ENCODE data around the gene YIPF4. TPM values are rescaled to one million over a fixed set of nuclear protein-coding genes. Genes with fewer than 3 reads are reported as not detected.
"Not testable (repeated sequence)": the region's sequence is repeated elsewhere in the genome, so short reads cannot be mapped to it uniquely, and the experiment has no call there.

YIPF4 gene
- total RNA-seq, 1 donor from 2014 or later = 39.4 TPM

GRCh38 chr2:32358111-32358482 is 80.4 kb downstream of the YIPF4 start:
- DNase-seq (ENCODE audit: low spot score) = no peak
- intact Hi-C loops (cut with micrococcal nuclease) = loop anchor here (10.0 kb wide), 2 partner anchors 403 to 1237 kb away; partner anchors contain the start of gene FAM98A

GRCh38 chr2:32360416-32360815 is 82.7 kb downstream of the YIPF4 start:
- Mint-ChIP-seq H3K4me1 (ENCODE audit: low read depth) (peaks cover 57% of the 10 kb centered on the region), H3K27ac (no peak overlapping the region), H3K9me3 (no peaks in the 10 kb centered on the region), H3K4me3 (no peak overlapping the region), H3K36me3 (ENCODE audit: low read depth) (peaks cover 23% of the 10 kb centered on the region), H3K27me3 (ENCODE audit: insufficient read depth) (no peaks in the 10 kb centered on the region)
- no peak for DNase-seq (ENCODE audit: low spot score)
- intact Hi-C loops (cut with micrococcal nuclease) = no loop called here

More at GRCh38 chr2:32358111-32358482, 80.4 kb downstream of the YIPF4 start:
- Mint-ChIP-seq H3K4me3 (peak overlapping the region; percentile 89), H3K4me1 (ENCODE audit: low read depth) (peaks cover 40% of the 10 kb centered on the region), H3K36me3 (ENCODE audit: low read depth) (peaks cover 20% of the 10 kb centered on the region), H3K27me3 (ENCODE audit: insufficient read depth) (no peaks in the 10 kb centered on the region), H3K9me3 (no peaks in the 10 kb centered on the region), H3K27ac (peak overlapping the region; percentile 96)

- H3K9me3 Mint-ChIP-seq; DNase-seq (ENCODE audit: low spot score); intact Hi-C loops (cut with micrococcal nuclease); H3K4me3 Mint-ChIP-seq; H3K27ac Mint-ChIP-seq; H3K27me3 Mint-ChIP-seq (ENCODE audit: insufficient read depth): not testable (repeated sequence)
- Mint-ChIP-seq H3K36me3 (ENCODE audit: low read depth) (peaks cover 26% of the 10 kb centered on the region), H3K4me1 (ENCODE audit: low read depth) (peaks cover 51% of the 10 kb centered on the region)
Measured at GRCh38 chr2:32362997-32363396, 85.3 kb downstream of the YIPF4 start.

GRCh38 chr2:32363597-32363996 is 85.9 kb downstream of the YIPF4 start:
- no peaks in the 10 kb centered on the region for H3K9me3 Mint-ChIP-seq
- H3K36me3 Mint-ChIP-seq (ENCODE audit: low read depth) = peaks cover 20% of the 10 kb centered on the region
- intact Hi-C loops (cut with micrococcal nuclease) = no loop called here
- H3K27ac Mint-ChIP-seq = no peak overlapping the region
- H3K4me1 Mint-ChIP-seq (ENCODE audit: low read depth) = peaks cover 45% of the 10 kb centered on the region
- H3K27me3 Mint-ChIP-seq (ENCODE audit: insufficient read depth) = no peaks in the 10 kb centered on the region
- DNase-seq (ENCODE audit: low spot score) = no peak
- no peak overlapping the region for H3K4me3 Mint-ChIP-seq

- H3K27me3 Mint-ChIP-seq (ENCODE audit: insufficient read depth); DNase-seq (ENCODE audit: low spot score); H3K4me3 Mint-ChIP-seq; H3K9me3 Mint-ChIP-seq; intact Hi-C loops (cut with micrococcal nuclease); H3K27ac Mint-ChIP-seq: not testable (repeated sequence)
- H3K36me3 Mint-ChIP-seq (ENCODE audit: low read depth) = peaks cover 15% of the 10 kb centered on the region
- peaks cover 38% of the 10 kb centered on the region for H3K4me1 Mint-ChIP-seq (ENCODE audit: low read depth)
Measured at GRCh38 chr2:32364290-32364689, 86.6 kb downstream of the YIPF4 start.

GRCh38 chr2:32365679-32366078 is 88.0 kb downstream of the YIPF4 start:
- H3K4me3 Mint-ChIP-seq; H3K9me3 Mint-ChIP-seq; H3K27me3 Mint-ChIP-seq (ENCODE audit: insufficient read depth); DNase-seq (ENCODE audit: low spot score); H3K27ac Mint-ChIP-seq; intact Hi-C loops (cut with micrococcal nuclease): not testable (repeated sequence)
- H3K36me3 Mint-ChIP-seq (ENCODE audit: low read depth) = peaks cover 14% of the 10 kb centered on the region
- peaks cover 25% of the 10 kb centered on the region for H3K4me1 Mint-ChIP-seq (ENCODE audit: low read depth)

Other genes with a start within 250 kb of the YIPF4 start
- 64.6 and 72.5 TPM in 2 replicates for gene DPY30, start 238.1 kb upstream of the YIPF4 start, total RNA-seq
- gene SPAST, start 214.3 kb upstream of the YIPF4 start, total RNA-seq = 18.9 and 21.0 TPM in 2 replicates
- 23.1 and 27.0 TPM in 2 replicates for gene SLC30A6, start 112.0 kb upstream of the YIPF4 start, total RNA-seq
- gene NLRC4, start 13.0 kb upstream of the YIPF4 start, total RNA-seq = 0.05 and 0.07 TPM in 2 replicates
- 112 and 123 TPM in 2 replicates for gene BIRC6, start 79.1 kb downstream of the YIPF4 start, total RNA-seq